MM.1S (cell line): ENCODE data around the gene PROC.

ENCODE experiments used
- DNase-seq: peaks from one replicate; pipeline ENCODE4 v3.0.0-alpha.2; 2015
- H2AFZ ChIP-seq: fragments of 300-600 bp; sonication (generic); 2 replicates; pipeline ENCODE4 v1.6.0; 2016; ENCODE audit warnings: antibody characterized with exemption, low read length
- H3F3A ChIP-seq: fragments of 300-600 bp; sonication (generic); 2 replicates; pipeline ENCODE4 v1.6.1; 2016; ENCODE audit warnings: mild to moderate bottlenecking, antibody characterized with exemption, low read length, moderate library complexity, mixed read lengths; ENCODE audit not compliant: insufficient read depth
- H3K27ac ChIP-seq: fragments of 300-600 bp; sonication (generic); 2 replicates; pipeline ENCODE4 v1.5.1; 2016; ENCODE audit warnings: mild to moderate bottlenecking, low read length
- H3K27me3 ChIP-seq: fragments of 300-600 bp; sonication (generic); replicated peaks from 2 replicates; pipeline ENCODE4 v1.6.0; 2016; ENCODE audit warnings: low read length; ENCODE audit not compliant: insufficient read depth
- H3K36me3 ChIP-seq: fragments of 300-600 bp; sonication (generic); replicated peaks from 2 replicates; pipeline ENCODE4 v1.6.1; 2016; ENCODE audit warnings: mild to moderate bottlenecking, low read length, mixed read lengths; ENCODE audit not compliant: insufficient read depth
- H3K4me1 ChIP-seq: fragments of 300-600 bp; sonication (generic); 2 replicates; pipeline ENCODE4 v1.6.1; 2016; ENCODE audit warnings: low read length, mixed read lengths
- H3K4me2 ChIP-seq: fragments of 300-600 bp; sonication (generic); 2 replicates; pipeline ENCODE4 v1.6.0; 2016; ENCODE audit warnings: low read depth, low read length
- H3K4me3 ChIP-seq: fragments of 300-600 bp; sonication (generic); 2 replicates; pipeline ENCODE4 v1.5.1; 2016; ENCODE audit warnings: low read length, mixed read lengths
- H3K79me2 ChIP-seq: fragments of 300-600 bp; sonication (generic); 2 replicates; pipeline ENCODE4 v1.6.1; 2016; ENCODE audit warnings: mixed run types, low read length, mixed read lengths
- H3K9ac ChIP-seq: fragments of 300-600 bp; sonication (generic); 2 replicates; pipeline ENCODE4 v1.6.1; 2016; ENCODE audit warnings: low read length, mixed read lengths
- H3K9me2 ChIP-seq: fragments of 300-600 bp; sonication (generic); replicated peaks from 2 replicates; pipeline ENCODE4 v1.6.1; 2016; ENCODE audit warnings: mild to moderate bottlenecking, low read length, mixed read lengths; ENCODE audit not compliant: insufficient read depth
- H3K9me3 ChIP-seq: fragments of 300-600 bp; sonication (generic); replicated peaks from 2 replicates; pipeline ENCODE4 v1.6.1; 2016; ENCODE audit warnings: mild to moderate bottlenecking, low read length, mixed read lengths; ENCODE audit not compliant: insufficient read depth
- H4K20me1 ChIP-seq: fragments of 300-600 bp; sonication (generic); 2 replicates; pipeline ENCODE4 v1.6.1; 2016; ENCODE audit warnings: mild to moderate bottlenecking, low read length, moderate library complexity, mixed read lengths; ENCODE audit not compliant: insufficient read depth
- EZH2 ChIP-seq: fragments of 300-600 bp; sonication (generic); optimal IDR thresholded peaks from 2 replicates; pipeline ENCODE3; 2017; ENCODE audit warnings: low read depth, mild to moderate bottlenecking, antibody characterized with exemption, low read length, mixed read lengths
- EZH2phosphoT487 ChIP-seq: fragments of 300-600 bp; sonication (generic); IDR thresholded peaks from 2 replicates; pipeline ENCODE4 v1.6.1; 2018; ENCODE audit warnings: antibody characterized with exemption, low read length
- TF ChIP-seq, protein P1 (sequence below): fragments of 300-600 bp; sonication (generic); IDR thresholded peaks from 2 replicates; pipeline ENCODE4 v1.5.1; 2016; ENCODE audit warnings: antibody characterized with exemption, low read length, mixed read lengths

Gene PROC

GRCh38 chr2:127410871-127411652, 7.2 kb upstream of the PROC start:
- H3K4me3 ChIP-seq: peak overlapping the region; percentile 31
- H3K27me3 ChIP-seq: no peaks in the 10 kb centered on the region
- peaks cover 16% of the 10 kb centered on the region for H3K4me1 ChIP-seq
- DNase-seq: peak; percentile 26
- H3K27ac ChIP-seq: peak overlapping the region; percentile 35; the same call in 1 of the 2 replicates
- peak overlapping the region; percentile 78 for H2AFZ ChIP-seq
- peak overlapping the region; percentile 78 for H3K4me2 ChIP-seq
- TF ChIP-seq, protein P1, sequence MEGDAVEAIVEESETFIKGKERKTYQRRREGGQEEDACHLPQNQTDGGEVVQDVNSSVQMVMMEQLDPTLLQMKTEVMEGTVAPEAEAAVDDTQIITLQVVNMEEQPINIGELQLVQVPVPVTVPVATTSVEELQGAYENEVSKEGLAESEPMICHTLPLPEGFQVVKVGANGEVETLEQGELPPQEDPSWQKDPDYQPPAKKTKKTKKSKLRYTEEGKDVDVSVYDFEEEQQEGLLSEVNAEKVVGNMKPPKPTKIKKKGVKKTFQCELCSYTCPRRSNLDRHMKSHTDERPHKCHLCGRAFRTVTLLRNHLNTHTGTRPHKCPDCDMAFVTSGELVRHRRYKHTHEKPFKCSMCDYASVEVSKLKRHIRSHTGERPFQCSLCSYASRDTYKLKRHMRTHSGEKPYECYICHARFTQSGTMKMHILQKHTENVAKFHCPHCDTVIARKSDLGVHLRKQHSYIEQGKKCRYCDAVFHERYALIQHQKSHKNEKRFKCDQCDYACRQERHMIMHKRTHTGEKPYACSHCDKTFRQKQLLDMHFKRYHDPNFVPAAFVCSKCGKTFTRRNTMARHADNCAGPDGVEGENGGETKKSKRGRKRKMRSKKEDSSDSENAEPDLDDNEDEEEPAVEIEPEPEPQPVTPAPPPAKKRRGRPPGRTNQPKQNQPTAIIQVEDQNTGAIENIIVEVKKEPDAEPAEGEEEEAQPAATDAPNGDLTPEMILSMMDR: no peak
- TF ChIP-seq EZH2 (no peak), EZH2phosphoT487 (no peak)
- H3F3A ChIP-seq: peaks cover 12% of the 10 kb centered on the region
- H3K9me3 ChIP-seq: no peaks in the 10 kb centered on the region
- H3K79me2 ChIP-seq: no peaks in the 10 kb centered on the region
- no peaks in the 10 kb centered on the region for H4K20me1 ChIP-seq
- no peaks in the 10 kb centered on the region for H3K36me3 ChIP-seq
- no peaks in the 10 kb centered on the region for H3K9me2 ChIP-seq
- peak overlapping the region; percentile 38 for H3K9ac ChIP-seq

DNA sequence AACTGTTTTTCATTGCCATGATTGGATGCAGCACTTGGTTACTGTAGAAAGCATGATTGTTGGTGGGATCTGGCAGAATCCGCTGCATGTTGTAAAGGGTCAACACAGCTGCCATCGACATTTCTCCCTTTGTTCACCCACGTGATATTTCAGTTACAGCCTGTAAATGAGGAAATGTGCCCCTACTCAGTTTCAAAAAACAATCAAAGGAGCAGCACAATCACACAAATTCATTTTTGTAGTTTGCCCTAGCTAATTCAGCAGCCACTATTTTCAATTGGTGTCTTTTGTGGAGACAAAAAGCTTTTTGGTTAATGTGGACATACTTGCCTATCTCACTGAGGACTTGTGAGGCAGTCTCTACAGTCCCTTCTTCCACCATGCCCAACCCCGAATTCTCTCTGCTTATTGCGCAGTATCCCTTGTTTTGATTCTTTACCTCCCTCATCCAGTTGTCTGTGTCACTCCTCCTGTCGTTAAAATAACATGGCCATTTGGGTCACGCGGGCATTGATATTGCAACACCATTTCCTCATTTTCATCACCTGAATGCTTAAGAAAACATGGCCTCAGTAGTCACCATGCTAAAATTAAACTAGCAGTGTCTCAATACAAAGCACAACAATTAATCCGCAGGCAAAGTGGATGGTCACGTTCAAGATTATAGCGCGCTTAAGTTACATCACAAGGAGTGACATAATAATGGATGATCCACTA, 6.4 kb upstream of the PROC start:
- peak overlapping the region; percentile 78 for H3K4me2 ChIP-seq
- H3F3A ChIP-seq: peaks cover 12% of the 10 kb centered on the region
- H3K4me3 ChIP-seq: 0 out of 2 replicates have a peak overlapping the region, but pooled peaks have one; percentile 31
- no peak overlapping the region for H3K27ac ChIP-seq
- no peaks in the 10 kb centered on the region for H4K20me1 ChIP-seq
- H3K27me3 ChIP-seq: no peaks in the 10 kb centered on the region
- DNase-seq: no peak
- no peak overlapping the region for H3K9ac ChIP-seq
- H2AFZ ChIP-seq: peak overlapping the region; percentile 78; the same call in 1 of the 2 replicates
- no peaks in the 10 kb centered on the region for H3K9me2 ChIP-seq
- peaks cover 16% of the 10 kb centered on the region for H3K4me1 ChIP-seq
- no peaks in the 10 kb centered on the region for H3K36me3 ChIP-seq
- H3K79me2 ChIP-seq: no peaks in the 10 kb centered on the region
- no peaks in the 10 kb centered on the region for H3K9me3 ChIP-seq
- TF ChIP-seq EZH2 (no peak), EZH2phosphoT487 (no peak)
- TF ChIP-seq, protein P1: no peak

DNA sequence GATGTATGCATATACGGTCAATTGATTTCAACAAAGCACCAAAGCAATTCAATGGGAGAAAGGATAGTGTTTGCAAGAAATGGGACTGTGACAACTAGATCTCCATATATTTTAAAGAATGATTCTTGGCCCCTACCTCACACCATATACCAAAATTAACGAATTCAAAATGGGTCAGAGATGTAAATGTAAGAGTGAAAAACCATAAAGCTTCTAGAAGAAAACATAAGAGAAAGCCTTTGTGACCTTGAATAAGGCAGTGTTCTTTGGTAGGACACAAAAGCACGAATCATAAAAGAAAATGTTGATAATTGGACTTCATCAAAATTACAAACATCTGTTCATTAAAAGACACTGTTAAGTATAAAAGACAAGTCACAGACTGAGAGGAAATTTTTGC, 5.0 kb upstream of the PROC start:
- H3K9me3 ChIP-seq: no peaks in the 10 kb centered on the region
- TF ChIP-seq, protein P1: no peak
- no peak for TF ChIP-seq EZH2
- no peak for TF ChIP-seq EZH2phosphoT487
- no peak overlapping the region for H3K27ac ChIP-seq
- no peaks in the 10 kb centered on the region for H3K27me3 ChIP-seq
- no peaks in the 10 kb centered on the region for H4K20me1 ChIP-seq
- no peaks in the 10 kb centered on the region for H3K79me2 ChIP-seq
- DNase-seq: no peak
- H3F3A ChIP-seq: peaks cover 7% of the 10 kb centered on the region; the same call in 1 of the 2 replicates
- no peak overlapping the region for H3K4me3 ChIP-seq
- H3K4me1 ChIP-seq: peaks cover 12% of the 10 kb centered on the region
- no peaks in the 10 kb centered on the region for H3K9me2 ChIP-seq
- no peak overlapping the region for H3K4me2 ChIP-seq
- H2AFZ ChIP-seq: no peak overlapping the region
- H3K9ac ChIP-seq: no peak overlapping the region
- H3K36me3 ChIP-seq: no peaks in the 10 kb centered on the region
